Umbilical cord (tissue), 2 donors: ENCODE data around the gene ERICH6. TPM values are rescaled to one million over a fixed set of nuclear protein-coding genes. Genes with fewer than 3 reads are reported as not detected.

Source experiments
- DNase-seq: peaks from one replicate; pipeline ENCODE4 v3.0.0-alpha.2; 2015; ENCODE audit warnings: low spot score
- total RNA-seq: library from RNA; depleted of rRNA; stranded (reverse); fragments of >200 nt; gene quantifications from one replicate; pipeline ENCODE4 v1.2.3, GENCODE V29; 2014; ENCODE audit warnings: low replicate concordance; ENCODE audit not compliant: insufficient read depth

The ERICH6 gene
- total RNA-seq, 1 donor from 2014 or later: not detected

DNA sequence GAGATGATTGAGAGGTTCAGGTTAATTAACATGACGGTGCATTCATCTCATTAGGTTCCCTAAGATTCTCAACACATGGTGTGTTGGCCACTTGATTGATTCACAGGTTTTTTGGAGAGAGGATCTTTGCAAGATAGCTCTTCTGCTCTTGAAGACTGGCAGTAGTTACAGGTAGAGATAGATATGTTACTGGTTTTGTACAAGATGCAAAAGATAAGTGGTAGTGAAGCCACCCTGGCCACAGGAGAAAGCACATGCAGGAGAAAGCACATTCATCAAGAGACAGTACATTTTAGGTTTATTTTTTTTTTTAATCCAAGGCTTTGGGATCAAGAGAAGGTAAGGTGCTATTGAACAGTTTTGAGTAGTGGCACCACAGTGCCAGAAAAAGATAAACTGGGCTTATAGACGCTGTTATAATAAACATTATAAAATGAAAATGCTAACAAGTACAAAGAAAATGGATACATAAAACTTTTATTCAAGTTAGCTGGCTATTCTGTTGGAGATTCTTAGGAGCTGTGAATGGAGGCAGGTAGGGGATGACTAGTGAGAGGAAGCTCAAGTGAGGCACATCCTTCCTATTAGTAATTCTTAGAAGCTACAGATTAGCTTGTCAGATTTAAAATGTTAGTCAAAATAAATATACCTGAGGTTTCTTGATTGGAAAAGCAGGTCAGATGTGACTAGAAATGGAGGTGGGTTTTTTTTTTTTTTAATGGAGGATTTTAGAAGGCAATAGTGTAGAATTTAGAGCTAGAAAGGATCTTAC is 89.8 kb downstream of the ERICH6 start:
- DNase-seq: no peak

DNA sequence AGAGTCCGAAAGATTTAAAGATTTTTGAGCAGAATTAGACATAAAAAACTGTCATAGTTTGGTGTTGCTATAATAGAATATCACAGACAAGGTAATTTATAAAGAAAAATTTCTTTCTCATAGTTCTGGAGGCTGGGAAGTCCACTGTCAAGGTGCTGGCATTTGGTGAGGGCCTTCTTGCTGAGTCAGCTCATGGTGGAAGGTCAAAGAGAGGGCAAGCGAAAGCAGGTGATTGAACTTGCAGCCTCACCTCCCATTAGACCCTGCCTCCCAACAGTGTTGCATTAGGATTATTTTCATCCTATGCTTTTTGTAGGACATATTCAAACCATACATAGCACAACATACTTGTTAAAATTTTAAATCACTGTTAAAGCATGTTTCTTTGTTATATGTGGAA is 90.7 kb downstream of the ERICH6 start:
- no peak for DNase-seq

DNA sequence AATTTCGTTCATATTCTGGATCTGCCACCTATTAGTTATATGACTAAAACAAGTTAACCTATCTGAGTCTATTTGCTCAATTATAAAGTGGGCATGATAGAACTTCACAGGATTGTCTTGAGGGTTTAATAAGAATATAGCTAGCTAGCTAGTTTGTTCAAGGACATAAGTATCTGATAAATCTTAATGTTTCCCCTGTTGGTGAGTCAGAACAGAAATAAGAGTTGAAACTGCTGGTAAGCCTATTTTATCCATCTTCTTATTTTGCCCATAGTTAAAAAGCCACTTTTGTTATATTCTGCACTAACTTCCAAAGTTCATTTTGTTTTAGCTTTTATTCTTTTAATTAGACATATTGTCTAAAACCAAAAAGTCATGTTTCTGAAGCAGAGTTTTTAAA is 91.2 kb downstream of the ERICH6 start:
- DNase-seq: no peak

DNA sequence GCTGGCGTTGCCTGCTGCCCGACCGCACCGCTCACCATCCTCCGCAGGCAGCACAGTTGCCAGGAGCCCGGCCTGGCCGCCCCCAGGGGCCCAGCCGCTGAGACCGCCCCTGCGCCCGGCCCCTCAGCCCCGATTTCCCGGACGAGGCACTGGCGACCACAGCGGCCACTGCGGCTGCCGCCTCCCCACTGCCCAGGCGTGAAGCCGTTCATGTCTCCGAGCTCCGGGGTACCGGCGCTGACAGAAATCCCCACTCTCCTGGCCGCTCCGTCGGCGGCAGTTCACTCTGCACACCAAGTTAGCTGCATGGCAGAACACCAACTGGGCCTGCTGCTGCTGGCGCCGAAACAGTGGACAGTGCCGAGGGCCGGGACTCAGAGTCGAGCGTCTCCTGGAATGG is 92.1 kb downstream of the ERICH6 start:
- no peak for DNase-seq

DNA sequence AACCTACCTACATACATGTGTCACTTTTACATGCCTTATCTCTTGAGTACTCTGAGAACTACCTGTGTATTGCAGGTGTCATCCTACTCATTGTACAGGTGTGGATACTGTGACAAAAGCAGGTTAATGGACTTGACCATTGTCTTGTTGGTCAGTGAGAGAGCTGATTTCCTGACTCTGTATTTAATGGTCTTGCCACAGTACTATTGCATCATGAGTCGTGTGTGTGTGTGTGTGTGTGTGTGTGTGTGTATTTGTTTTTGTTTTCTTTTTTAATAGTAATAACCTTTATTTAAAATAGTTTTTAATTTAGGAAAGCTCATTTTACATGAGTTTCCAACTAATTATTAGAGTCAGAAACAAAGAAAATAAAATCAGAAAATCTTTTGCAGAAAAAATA is 92.9 kb downstream of the ERICH6 start:
- no peak for DNase-seq

DNA sequence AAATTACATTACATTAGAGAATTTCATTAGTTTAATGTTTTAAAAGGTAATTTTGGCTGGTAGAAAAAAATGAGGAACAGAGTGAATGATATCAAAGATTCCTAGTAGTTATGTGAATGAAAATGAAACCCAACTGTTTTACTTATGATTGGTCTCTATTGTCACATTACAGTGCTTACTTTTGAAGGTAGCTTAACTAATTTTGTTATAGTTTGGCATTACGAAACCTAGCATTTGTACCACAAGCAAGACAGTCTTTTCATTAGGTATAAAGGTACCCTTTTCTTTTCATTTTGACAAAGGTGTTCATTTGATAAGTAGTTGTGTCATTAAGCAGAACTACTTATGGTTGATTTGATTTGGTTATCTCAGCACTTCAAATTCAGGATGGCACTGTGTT is 93.7 kb downstream of the ERICH6 start:
- no peak for DNase-seq

Other genes with a start within 250 kb of the ERICH6 start
- 190 TPM for gene SERP1, start 157.4 kb downstream of the ERICH6 start, total RNA-seq
- gene EIF2A, start 157.1 kb downstream of the ERICH6 start, total RNA-seq: 291 TPM
- 59.9 TPM for gene SELENOT, start 100.6 kb downstream of the ERICH6 start, total RNA-seq
- gene SIAH2, start 59.2 kb upstream of the ERICH6 start, total RNA-seq: 87.6 TPM
- not detected for gene MINDY4B, start 201.5 kb upstream of the ERICH6 start, total RNA-seq